Endothelial cell of coronary artery (primary cell): Measurements from ENCODE around the gene FANCB. TPM values are rescaled to one million over a fixed set of nuclear protein-coding genes. Genes with fewer than 3 reads are reported as not detected.

Experiments used
- total RNA-seq: library from RNA; depleted of rRNA; stranded (reverse); fragments of >200 nt; gene quantifications from 2 replicates; pipeline ENCODE4 v1.2.3, GENCODE V29; 2014

FANCB gene
- total RNA-seq: 4.0 and 4.6 TPM in 2 replicates

GRCh38 chrX:14872851-14873675, at the start of gene FANCB, which contains the start of gene MOSPD2:
Gene FANCB (minus strand): TSS chrX:14873069. CDS start chrX:14865510, 7,559 bp downstream.
Gene MOSPD2 (plus strand): TSS chrX:14873421. CDS start chrX:14873529, 108 bp downstream.

Other genes starting within 250 kb of the FANCB start
- gene MOSPD2, start 352 bp upstream of the FANCB start, total RNA-seq: 8.7 and 8.8 TPM in 2 replicates